Esophagus squamous epithelium (tissue), 5 donors: ENCODE measurements around the gene MLLT1. TPM values are rescaled to one million over a fixed set of nuclear protein-coding genes. Genes with fewer than 3 reads are reported as not detected.
"Not testable (repeated sequence)": the region's sequence is repeated elsewhere in the genome, so short reads cannot be mapped to it uniquely, and the experiment has no call there.

ENCODE experiments used
- DNase-seq: peaks from one replicate; lab custom pipeline; 2025; lab: John Stamatoyannopoulos, UW
- H3K27ac ChIP-seq, 4 donors: fragments of 200-600 bp; sonication (generic); one replicate each; pipeline ENCODE4 v1.5.1; 2016 to 2019; ENCODE audit warnings: mild to moderate bottlenecking in 1 of 4
- H3K27me3 ChIP-seq, 4 donors: fragments of 200-600 bp; sonication (generic); 1 replicate in 3 of 4; 2 replicates in 1 of 4; pipeline versions ENCODE4 v1.5.1 to v1.6.0; 2017 to 2021; ENCODE audit warnings: antibody characterized with exemption in 1 of 4
- H3K36me3 ChIP-seq, 3 donors: fragments of 200-600 bp; sonication (generic); one replicate each; pipeline ENCODE4 v1.5.1; 2016 to 2019
- H3K4me1 ChIP-seq, 3 donors: fragments of 200-600 bp; sonication (generic); one replicate each; pipeline ENCODE4 v1.5.1; 2017 to 2019
- H3K4me3 ChIP-seq, 4 donors: fragments of 200-600 bp; sonication (generic); 1 replicate in 3 of 4; 2 replicates in 1 of 4; pipeline ENCODE4 v1.5.1; 2016 to 2019; ENCODE audit warnings: mild to moderate bottlenecking in 2 of 4, moderate library complexity in 1 of 4
- H3K9me3 ChIP-seq, 3 donors: fragments of 200-600 bp; sonication (generic); one replicate each; pipeline ENCODE4 v1.5.1; 2016 to 2019
- POLR2A ChIP-seq, 4 donors: fragments of 450-650 bp; IDR thresholded peaks; one replicate each; pipeline ENCODE4 v1.6.1; 2017; ENCODE audit warnings: antibody characterized with exemption in 4 of 4, mild to moderate bottlenecking in 4 of 4, moderate library complexity in 3 of 4
- WGBS, 2 donors: methylation state at CpG; one replicate each; pipeline ENCODE4 v1.1.5; 2018; 5-methylcytosine and 5-hydroxymethylcytosine counted together
- intact Hi-C: fragments of 100-400 bp; cut with DNase I; formaldehyde crosslinking; loops from one replicate; pipeline ENCODE4 v1.15.0; 2022
- total RNA-seq, 4 donors: library from RNA; depleted of rRNA; stranded (reverse); fragments of >200 nt; gene quantifications; one replicate each; pipeline ENCODE4 v1.1.0, GENCODE V29; 2016
- TF ChIP-seq, protein P1 (sequence below), 6 experiments: fragments of 450-650 bp in 4 of 6; fragments of 200-600 bp in 2 of 6; sonication (generic) in 2 of 6; IDR thresholded peaks; one replicate each; pipeline ENCODE4 v1.5.1; 2016 to 2019; ENCODE audit warnings: antibody characterized with exemption in 6 of 6, mild to moderate bottlenecking in 4 of 6, moderate library complexity in 4 of 6
- donor health status: DM: yes; HTN: yes; CAD: no.

MLLT1 gene
- total RNA-seq, 4 donors from 2014 or later: 10.3 to 20.1 (median 12.7) TPM

DNA sequence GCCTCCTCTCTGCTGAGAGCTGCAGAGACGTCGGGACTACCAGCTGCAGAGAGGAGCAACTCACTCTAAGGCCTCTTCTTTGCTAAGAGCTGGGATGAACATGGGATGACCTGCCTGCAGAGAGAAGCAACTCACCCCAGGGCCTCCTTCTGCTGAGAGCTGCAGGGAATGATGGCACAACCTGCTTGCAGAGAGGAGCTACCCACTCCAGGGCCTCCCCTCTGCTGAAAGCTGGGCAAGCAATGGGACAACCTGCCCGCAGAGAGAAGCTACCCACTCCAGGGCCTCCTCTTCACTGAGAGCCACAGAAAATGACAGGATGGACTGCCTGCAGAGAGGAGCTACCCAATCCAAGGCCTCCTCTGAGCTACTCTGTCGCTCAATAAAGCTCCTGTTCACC is 6.9 kb upstream of the MLLT1 start:
- Histone ChIP-seq H3K4me1 (no peaks in the 10 kb centered on the region), H3K4me3 (no peak overlapping the region), H3K27me3 (no peaks in the 10 kb centered on the region), H3K36me3 (no peaks in the 10 kb centered on the region), H3K9me3 (peaks cover 0 to 49% (median 37%) of the 10 kb centered on the region in 3 donors), H3K27ac (no peak overlapping the region)
- DNase-seq: no peak
- WGBS, 2 donors: 67 to 83% methylated on average over 1 of the region's 4 CpGs
- no peak for TF ChIP-seq POLR2A (IDR thresholded peaks at IDR 0.05)
- TF ChIP-seq, protein P1, sequence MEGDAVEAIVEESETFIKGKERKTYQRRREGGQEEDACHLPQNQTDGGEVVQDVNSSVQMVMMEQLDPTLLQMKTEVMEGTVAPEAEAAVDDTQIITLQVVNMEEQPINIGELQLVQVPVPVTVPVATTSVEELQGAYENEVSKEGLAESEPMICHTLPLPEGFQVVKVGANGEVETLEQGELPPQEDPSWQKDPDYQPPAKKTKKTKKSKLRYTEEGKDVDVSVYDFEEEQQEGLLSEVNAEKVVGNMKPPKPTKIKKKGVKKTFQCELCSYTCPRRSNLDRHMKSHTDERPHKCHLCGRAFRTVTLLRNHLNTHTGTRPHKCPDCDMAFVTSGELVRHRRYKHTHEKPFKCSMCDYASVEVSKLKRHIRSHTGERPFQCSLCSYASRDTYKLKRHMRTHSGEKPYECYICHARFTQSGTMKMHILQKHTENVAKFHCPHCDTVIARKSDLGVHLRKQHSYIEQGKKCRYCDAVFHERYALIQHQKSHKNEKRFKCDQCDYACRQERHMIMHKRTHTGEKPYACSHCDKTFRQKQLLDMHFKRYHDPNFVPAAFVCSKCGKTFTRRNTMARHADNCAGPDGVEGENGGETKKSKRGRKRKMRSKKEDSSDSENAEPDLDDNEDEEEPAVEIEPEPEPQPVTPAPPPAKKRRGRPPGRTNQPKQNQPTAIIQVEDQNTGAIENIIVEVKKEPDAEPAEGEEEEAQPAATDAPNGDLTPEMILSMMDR (IDR thresholded peaks at IDR 0.05): no peak
- intact Hi-C loops: no loop called here

DNA sequence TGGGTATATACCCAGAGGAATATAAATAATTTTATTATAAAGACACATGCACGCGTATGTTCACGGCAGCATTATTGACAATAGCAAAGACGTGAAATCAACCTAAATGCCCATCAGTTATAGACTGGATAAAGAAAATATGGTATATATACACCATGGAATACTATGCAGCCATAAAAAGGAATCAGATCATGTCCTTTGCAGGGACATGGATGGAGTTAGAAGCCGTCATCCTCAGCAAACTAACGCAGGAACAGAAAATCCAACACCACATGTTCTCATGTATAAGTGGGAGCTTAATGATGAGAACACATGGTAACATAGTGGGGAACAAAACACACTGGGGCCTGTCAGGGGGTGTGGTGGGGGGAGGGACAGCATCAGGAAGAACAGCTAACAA is 2.6 kb upstream of the MLLT1 start:
- DNase-seq, H3K27ac ChIP-seq, intact Hi-C loops, H3K27me3 ChIP-seq, H3K4me3 ChIP-seq, H3K36me3 ChIP-seq: not testable (repeated sequence)
- H3K4me1 ChIP-seq: peaks cover 15 to 24% (median 20%) of the 10 kb centered on the region in 3 donors
- WGBS, 2 donors: 87 to 89% methylated on average over 6 of the region's 6 CpGs
- peaks cover 0 to 14% (median 13%) of the 10 kb centered on the region in 3 donors for H3K9me3 ChIP-seq

DNA sequence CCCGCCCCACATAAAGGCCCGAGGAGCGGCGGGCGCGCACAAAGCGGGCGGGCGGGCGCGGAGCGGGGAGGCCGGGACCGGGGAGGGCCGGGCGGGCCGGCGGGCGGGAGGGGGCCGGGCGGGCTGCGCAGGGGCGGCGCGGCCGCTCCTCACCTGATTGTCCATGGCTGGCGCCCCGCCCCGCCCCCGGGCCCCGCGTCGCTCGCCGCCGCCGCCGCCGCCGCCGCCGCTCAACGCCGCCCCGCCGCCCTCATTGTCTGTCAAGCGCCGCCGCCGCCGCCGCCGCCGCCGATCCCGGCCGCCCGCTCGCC is 200 bp downstream of the MLLT1 start:
- Histone ChIP-seq H3K9me3 (no peaks in the 10 kb centered on the region), H3K27ac (peak overlapping the region; percentile 78 to 91 (median 88)), H3K36me3 (no peaks in the 10 kb centered on the region), H3K4me1 (peaks cover 39 to 52% (median 43%) of the 10 kb centered on the region in 3 donors), H3K4me3 (peak overlapping the region; percentile 62 to 93 (median 86)), H3K27me3 (no peaks in the 10 kb centered on the region)
- intact Hi-C loops: no loop called here
- no peak for TF ChIP-seq POLR2A (IDR thresholded peaks at IDR 0.05)
- TF ChIP-seq, protein P1 (IDR thresholded peaks at IDR 0.05): no peak
- no CpG with 5 or more reads among the region's 59 CpGs for WGBS, 2 donors
- DNase-seq: no peak

DNA sequence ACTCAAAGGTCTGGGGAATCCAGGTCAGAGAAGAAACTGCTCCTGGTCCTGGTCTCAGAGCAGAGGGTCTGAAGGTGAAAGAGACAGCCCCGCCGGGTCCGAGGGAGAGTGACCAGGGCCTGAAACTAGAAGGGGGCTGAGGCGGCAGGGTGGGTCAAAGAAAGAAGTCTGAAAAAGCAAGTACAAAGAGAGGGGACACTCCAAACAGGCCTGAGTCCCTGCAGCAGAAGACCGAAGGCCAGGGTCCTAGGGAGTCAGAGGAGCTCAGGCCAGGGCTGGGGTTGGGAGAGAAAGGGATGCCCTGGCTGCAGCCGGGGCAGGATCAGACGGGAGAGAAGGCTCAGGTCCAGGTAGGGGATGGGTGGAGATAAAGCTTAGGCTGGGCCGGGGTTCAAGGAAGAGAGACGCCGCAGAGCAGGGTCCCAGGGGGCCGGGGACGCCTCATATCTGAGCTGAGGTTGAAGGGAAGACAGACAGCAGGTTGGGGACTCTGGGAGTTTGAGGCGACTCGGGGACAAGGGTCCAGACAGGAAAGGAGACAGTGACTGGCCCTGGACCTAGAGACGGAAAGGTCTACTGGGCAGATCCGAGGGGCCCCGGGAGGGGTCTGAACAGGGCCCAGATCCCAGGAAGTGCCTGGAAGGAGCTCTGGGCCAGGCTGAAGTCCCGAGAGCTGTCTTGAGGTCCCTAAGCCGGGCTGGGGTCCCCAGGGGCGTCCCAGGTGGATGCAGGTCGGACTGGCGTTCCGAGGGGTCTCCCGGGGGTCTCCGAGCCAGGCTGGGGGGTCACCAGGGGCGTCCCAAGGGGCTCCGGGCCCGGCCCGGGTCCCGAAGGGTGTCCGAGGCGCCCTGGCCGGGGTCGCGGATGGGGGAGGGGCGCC is 795 bp downstream of the MLLT1 start:
- no peak for DNase-seq
- Histone ChIP-seq H3K4me3 (peak overlapping the region; percentile 62 to 93 (median 86)), H3K36me3 (no peaks in the 10 kb centered on the region), H3K9me3 (no peaks in the 10 kb centered on the region), H3K4me1 (peaks cover 45 to 58% (median 49%) of the 10 kb centered on the region in 3 donors), H3K27ac (peak overlapping the region; percentile 78 to 91 (median 88)), H3K27me3 (no peaks in the 10 kb centered on the region)
- intact Hi-C loops: no loop called here
- 11 to 13% methylated on average over 17 to 18 of the region's 36 CpGs for WGBS, 2 donors
- TF ChIP-seq, protein P1 (IDR thresholded peaks at IDR 0.05): no peak
- TF ChIP-seq POLR2A (IDR thresholded peaks at IDR 0.05): no peak

DNA sequence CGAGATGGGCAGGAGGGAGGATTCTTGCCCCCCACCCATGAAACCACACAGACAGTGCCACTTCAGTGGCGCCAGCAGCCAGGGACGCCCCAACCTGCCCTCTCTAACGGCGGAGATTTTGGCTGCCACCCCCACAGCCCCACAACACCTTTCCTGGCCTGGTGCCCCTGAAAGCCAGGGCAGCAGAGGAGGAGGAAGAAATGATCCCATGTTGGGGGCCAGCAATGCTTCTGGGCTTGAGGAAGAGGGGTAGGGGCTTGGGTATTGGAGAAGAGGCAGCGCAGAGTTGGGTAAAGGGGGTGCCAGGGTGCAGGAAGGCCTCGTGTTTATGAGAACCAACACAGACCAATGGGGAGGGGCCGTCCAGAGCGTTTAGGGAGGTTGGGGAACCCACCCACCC is 1.7 kb downstream of the MLLT1 start:
- DNase-seq: no peak
- H3K4me1 ChIP-seq: peaks cover 55 to 68% (median 57%) of the 10 kb centered on the region in 3 donors
- no peak for TF ChIP-seq POLR2A (IDR thresholded peaks at IDR 0.05)
- TF ChIP-seq, protein P1 (IDR thresholded peaks at IDR 0.05): no peak
- 58 to 62% methylated on average over 4 to 9 of the region's 9 CpGs for WGBS, 2 donors
- H3K4me3 ChIP-seq: peak overlapping the region in 2 of 4 donors; percentile 87 to 93
- intact Hi-C loops: no loop called here
- H3K27me3 ChIP-seq: no peaks in the 10 kb centered on the region
- H3K36me3 ChIP-seq: no peaks in the 10 kb centered on the region
- peak overlapping the region in 3 of 4 donors; percentile 78 to 91 (median 86) for H3K27ac ChIP-seq
- no peaks in the 10 kb centered on the region for H3K9me3 ChIP-seq
